A673 (cell line): Measurements from ENCODE around the gene UGT1A9. TPM values are rescaled to one million over a fixed set of nuclear protein-coding genes. Genes with fewer than 3 reads are reported as not detected.
A peak's percentile ranks its signal among the peaks of the same experiment; 100 is the strongest.

Source experiments
- BruUV-seq: library from RNA; stranded (reverse); fragments of 400-500 nt; replicated peaks from 2 replicates; lab custom pipeline; 2021; lab: Mats Ljungman, UMichigan
- CTCF ChIA-PET: fragments of 300-600 bp; sonication (Branson Sonifier 250); formaldehyde crosslinking; loops from one replicate; lab custom pipeline; 2022; ENCODE audit warnings: antibody characterized with exemption; lab: Charles Lee
- POLR2A ChIA-PET: fragments of 300-600 bp; sonication (Branson Sonifier 250); formaldehyde crosslinking; loops from one replicate; lab custom pipeline; 2022; ENCODE audit warnings: antibody characterized with exemption; ENCODE audit not compliant: low non-redundant PET; lab: Charles Lee
- DNase-seq: peaks from one replicate; pipeline ENCODE4 v3.0.0-alpha.2; 2015; ENCODE audit warnings: low spot score
- H3K27ac ChIP-seq: fragments of 200-600 bp; sonication (generic); 2 replicates; pipeline ENCODE4 v1.5.1; 2016; ENCODE audit warnings: mixed run types, low read depth, mild to moderate bottlenecking, mixed read lengths, antibody characterized with exemption, low read length; ENCODE audit not compliant: poor library complexity, severe bottlenecking
- H3K27me3 ChIP-seq: fragments of 200-600 bp; sonication (generic); replicated peaks from 2 replicates; pipeline ENCODE4 v1.6.1; 2017; ENCODE audit warnings: mixed run types, low read depth, mild to moderate bottlenecking, mixed read lengths, antibody characterized with exemption, low read length; ENCODE audit not compliant: insufficient read depth, poor library complexity
- H3K36me3 ChIP-seq: fragments of 200-600 bp; sonication (generic); 2 replicates; pipeline ENCODE4 v1.6.1; 2016; ENCODE audit warnings: mixed run types, mild to moderate bottlenecking, mixed read lengths, antibody characterized with exemption, low read length; ENCODE audit not compliant: insufficient read depth, poor library complexity, severe bottlenecking
- H3K4me1 ChIP-seq: fragments of 200-600 bp; sonication (generic); 2 replicates; pipeline ENCODE4 v1.6.1; 2017; ENCODE audit warnings: mixed run types, mild to moderate bottlenecking, mixed read lengths, antibody characterized with exemption, low read length; ENCODE audit not compliant: insufficient read depth, poor library complexity, severe bottlenecking
- H3K4me3 ChIP-seq: fragments of 200-600 bp; sonication (generic); 2 replicates; pipeline ENCODE4 v1.5.1; 2016; ENCODE audit warnings: low read depth, mixed run types, mild to moderate bottlenecking, mixed read lengths, low read length; ENCODE audit not compliant: poor library complexity, severe bottlenecking
- H3K9me3 ChIP-seq: fragments of 200-600 bp; sonication (generic); 2 replicates; pipeline ENCODE4 v1.6.1; 2016; ENCODE audit warnings: mixed run types, low read depth, mild to moderate bottlenecking, mixed read lengths, antibody characterized with exemption, low read length; ENCODE audit not compliant: poor library complexity, severe bottlenecking
- CTCF ChIP-seq: fragments of 300-800, 200-600 bp; sonication (generic); conservative IDR thresholded peaks from 2 replicates; pipeline ENCODE4 v1.5.1; 2017; ENCODE audit warnings: low read depth, mild to moderate bottlenecking, antibody characterized with exemption, low read length, moderate library complexity, mixed read lengths
- EZH2 ChIP-seq: fragments of 200-600 bp; sonication (generic); IDR thresholded peaks from 2 replicates; pipeline ENCODE4 v1.6.1; 2017; ENCODE audit warnings: borderline replicate concordance, low read depth, mild to moderate bottlenecking, mixed read lengths, antibody characterized with exemption, low read length; ENCODE audit not compliant: poor library complexity, severe bottlenecking
- intact Hi-C: fragments of 100-400 bp; cut with micrococcal nuclease; formaldehyde crosslinking; loops from one replicate; pipeline ENCODE4 v1.10.0; 2022; ENCODE audit not compliant: unreplicated experiment
- total RNA-seq: library from RNA; stranded (reverse); gene quantifications from 2 replicates; pipeline ENCODE4 v1.2.3, GENCODE V29; 2021

UGT1A9 gene
- total RNA-seq, 1 experiment from 2014 or later = not detected

- Histone ChIP-seq H3K27me3 (no peaks in the 10 kb centered on the region), H3K4me3 (no peak overlapping the region), H3K36me3 (no peaks in the 10 kb centered on the region), H3K9me3 (no peaks in the 10 kb centered on the region), H3K4me1 (no peaks in the 10 kb centered on the region), H3K27ac (no peak overlapping the region)
- no TSS peak for BruUV-seq
- intact Hi-C loops = no loop called here
- peak; percentile 28 for DNase-seq
- TF ChIP-seq CTCF = no peak
- POLR2A ChIA-PET = no interaction called here
- CTCF ChIA-PET = no interaction called here
These were observed 4.3 kb downstream of the UGT1A9 start for GRCh38 chr2:233676046-233676445.

GRCh38 chr2:233679196-233679595, 7.5 kb downstream of the UGT1A9 start:
- Histone ChIP-seq H3K27ac (no peak overlapping the region), H3K36me3 (no peaks in the 10 kb centered on the region), H3K4me1 (no peaks in the 10 kb centered on the region), H3K4me3 (no peak overlapping the region), H3K27me3 (no peaks in the 10 kb centered on the region), H3K9me3 (no peaks in the 10 kb centered on the region)
- intact Hi-C loops = no loop called here
- no peak for DNase-seq
- no TSS peak for BruUV-seq
- no peak for TF ChIP-seq CTCF
- TF ChIP-seq EZH2 = no peak
- POLR2A ChIA-PET = no interaction called here
- CTCF ChIA-PET = no interaction called here

GRCh38 chr2:233680361-233681045, 8.8 kb downstream of the UGT1A9 start:
- Histone ChIP-seq H3K9me3 (no peaks in the 10 kb centered on the region), H3K27me3 (no peaks in the 10 kb centered on the region), H3K27ac (no peak overlapping the region), H3K4me1 (no peaks in the 10 kb centered on the region), H3K36me3 (no peaks in the 10 kb centered on the region), H3K4me3 (no peak overlapping the region)
- ChIA-PET CTCF (no interaction called here), POLR2A (no interaction called here)
- no peak for DNase-seq
- intact Hi-C loops = no loop called here
- no peak for TF ChIP-seq CTCF
- no peak for TF ChIP-seq EZH2
- no TSS peak for BruUV-seq
